Suprapubic skin (tissue), 4 donors: ENCODE results near the gene UBAP1L. TPM values are rescaled to one million over a fixed set of nuclear protein-coding genes. Genes with fewer than 3 reads are reported as not detected.
"Not testable (repeated sequence)": the region's sequence is repeated elsewhere in the genome, so short reads cannot be mapped to it uniquely, and the experiment has no call there.

Experiments used
- DNase-seq, 2 donors: peaks; one replicate each; pipeline ENCODE4 v3.0.0-alpha.2; 2019; ENCODE audit warnings: low spot score in 2 of 2
- H3K27ac ChIP-seq: fragments of 200-600 bp; sonication (generic); one replicate; pipeline ENCODE4 v1.5.1; 2019
- H3K27me3 ChIP-seq: fragments of 200-600 bp; sonication (generic); one replicate; pipeline ENCODE4 v1.5.1; 2019
- H3K36me3 ChIP-seq: fragments of 200-600 bp; sonication (generic); one replicate; pipeline ENCODE4 v1.5.1; 2019
- H3K4me1 ChIP-seq: fragments of 200-600 bp; sonication (generic); one replicate; pipeline ENCODE4 v1.5.1; 2019
- H3K4me3 ChIP-seq: fragments of 200-600 bp; sonication (generic); one replicate; pipeline ENCODE4 v1.5.1; 2019; ENCODE audit warnings: mild to moderate bottlenecking
- H3K9me3 ChIP-seq: fragments of 200-600 bp; sonication (generic); one replicate; pipeline ENCODE4 v1.5.1; 2019
- EP300 ChIP-seq: sonication (generic); formaldehyde crosslinking; IDR thresholded peaks from one replicate; pipeline ENCODE4 v1.6.1; 2017; ENCODE audit warnings: antibody characterized with exemption
- POLR2A ChIP-seq, 2 donors: fragments of 450-650 bp; IDR thresholded peaks; one replicate each; pipeline ENCODE4 v1.6.1; 2017; ENCODE audit warnings: antibody characterized with exemption in 2 of 2, mild to moderate bottlenecking in 2 of 2, moderate library complexity in 2 of 2
- POLR2AphosphoS5 ChIP-seq, 3 donors: sonication (generic); formaldehyde crosslinking; IDR thresholded peaks; one replicate each; pipeline ENCODE4 v1.6.1; 2017; ENCODE audit warnings: antibody characterized with exemption in 3 of 3
- WGBS: methylation state at CpG from one replicate; pipeline ENCODE4 v1.1.5; 2018; 5-methylcytosine and 5-hydroxymethylcytosine counted together
- total RNA-seq, 4 donors: library from RNA; depleted of rRNA; stranded (reverse); fragments of >200 nt; gene quantifications; one replicate each; pipeline ENCODE4 v1.1.0, GENCODE V29; 2016
- TF ChIP-seq, protein P1 (sequence below), 2 donors: fragments of 200-600 bp in 1 of 2; fragments of 450-650 bp in 1 of 2; sonication (generic) in 1 of 2; IDR thresholded peaks; one replicate each; pipeline ENCODE4 v1.5.1; 2016 to 2019; ENCODE audit warnings: antibody characterized with exemption in 2 of 2, mild to moderate bottlenecking in 1 of 2, moderate library complexity in 1 of 2

UBAP1L gene
- total RNA-seq, 4 donors from 2014 or later = 2.3 to 21.4 (median 5.6) TPM

- H3K9me3 ChIP-seq = no peaks in the 10 kb centered on the region
- no peak for DNase-seq
- H3K4me3 ChIP-seq = no peak overlapping the region
- H3K27ac ChIP-seq = no peak overlapping the region
- H3K36me3 ChIP-seq = peaks cover 31% of the 10 kb centered on the region
- no peaks in the 10 kb centered on the region for H3K27me3 ChIP-seq
- no peaks in the 10 kb centered on the region for H3K4me1 ChIP-seq
- TF ChIP-seq, protein P1, sequence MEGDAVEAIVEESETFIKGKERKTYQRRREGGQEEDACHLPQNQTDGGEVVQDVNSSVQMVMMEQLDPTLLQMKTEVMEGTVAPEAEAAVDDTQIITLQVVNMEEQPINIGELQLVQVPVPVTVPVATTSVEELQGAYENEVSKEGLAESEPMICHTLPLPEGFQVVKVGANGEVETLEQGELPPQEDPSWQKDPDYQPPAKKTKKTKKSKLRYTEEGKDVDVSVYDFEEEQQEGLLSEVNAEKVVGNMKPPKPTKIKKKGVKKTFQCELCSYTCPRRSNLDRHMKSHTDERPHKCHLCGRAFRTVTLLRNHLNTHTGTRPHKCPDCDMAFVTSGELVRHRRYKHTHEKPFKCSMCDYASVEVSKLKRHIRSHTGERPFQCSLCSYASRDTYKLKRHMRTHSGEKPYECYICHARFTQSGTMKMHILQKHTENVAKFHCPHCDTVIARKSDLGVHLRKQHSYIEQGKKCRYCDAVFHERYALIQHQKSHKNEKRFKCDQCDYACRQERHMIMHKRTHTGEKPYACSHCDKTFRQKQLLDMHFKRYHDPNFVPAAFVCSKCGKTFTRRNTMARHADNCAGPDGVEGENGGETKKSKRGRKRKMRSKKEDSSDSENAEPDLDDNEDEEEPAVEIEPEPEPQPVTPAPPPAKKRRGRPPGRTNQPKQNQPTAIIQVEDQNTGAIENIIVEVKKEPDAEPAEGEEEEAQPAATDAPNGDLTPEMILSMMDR (IDR thresholded peaks at IDR 0.05) = no peak
- no peak for TF ChIP-seq POLR2A (IDR thresholded peaks at IDR 0.05)
- no peak for TF ChIP-seq EP300
- 73% methylated on average over 4 of the region's 4 CpGs for WGBS
These were observed 31.4 kb upstream of the UBAP1L start for GRCh38 chr15:65146438-65146837.

GRCh38 chr15:65138631-65139030 lies 23.6 kb upstream of the UBAP1L start:
- not testable (repeated sequence) for H3K27me3 ChIP-seq, H3K36me3 ChIP-seq, H3K4me1 ChIP-seq, H3K9me3 ChIP-seq, H3K4me3 ChIP-seq, H3K27ac ChIP-seq, DNase-seq
- whole genome bisulfite sequencing = 89% methylated on average over 6 of the region's 6 CpGs

- H3K27ac ChIP-seq, H3K36me3 ChIP-seq, H3K9me3 ChIP-seq, H3K4me1 ChIP-seq, H3K4me3 ChIP-seq, H3K27me3 ChIP-seq, DNase-seq: not testable (repeated sequence)
- 96% methylated on average over 4 of the region's 4 CpGs for WGBS
These were observed 22.9 kb upstream of the UBAP1L start for GRCh38 chr15:65137893-65138292.

DNA sequence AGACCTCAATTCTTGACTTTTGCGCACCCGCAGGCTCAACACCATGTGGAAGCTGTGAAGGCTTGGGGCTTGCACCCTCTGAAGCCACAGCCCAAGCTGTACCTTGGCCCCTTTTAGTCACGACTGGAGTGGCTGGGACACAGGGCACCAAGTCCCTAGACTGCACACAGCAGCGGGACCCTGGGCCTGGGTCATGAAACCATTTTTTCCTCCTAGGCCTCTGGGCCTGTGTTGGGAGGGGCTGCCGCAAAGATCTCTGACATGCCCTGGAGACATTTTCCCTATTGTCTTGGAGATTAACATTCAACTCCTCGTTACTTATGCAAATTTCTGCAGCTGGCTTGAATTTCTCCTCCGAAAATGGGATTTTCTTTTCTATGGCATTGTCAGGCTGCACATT lies 22.1 kb upstream of the UBAP1L start:
- peaks cover 15% of the 10 kb centered on the region for H3K4me1 ChIP-seq
- not testable (repeated sequence) for H3K4me3 ChIP-seq, H3K9me3 ChIP-seq, DNase-seq, H3K27me3 ChIP-seq, H3K36me3 ChIP-seq, H3K27ac ChIP-seq
- WGBS = 95% methylated on average over 7 of the region's 7 CpGs

DNA sequence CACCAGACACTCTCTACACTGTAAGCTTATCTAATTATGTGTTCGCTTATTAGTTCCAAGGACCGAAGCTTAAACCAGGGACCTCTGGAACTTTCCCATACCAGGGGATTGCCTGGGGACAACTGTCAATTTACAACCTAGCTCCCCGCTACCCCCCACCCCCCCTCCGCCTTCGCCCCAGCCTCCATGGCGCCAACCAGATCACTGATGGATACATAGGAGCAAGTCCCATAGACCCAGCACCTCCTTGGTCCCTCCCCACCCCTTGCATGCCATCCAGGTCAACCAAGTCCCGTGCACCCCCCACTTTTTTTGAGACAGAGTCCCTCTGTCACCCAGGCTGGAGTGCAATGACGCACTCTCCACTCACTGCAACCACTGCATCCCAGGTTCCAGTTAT lies 19.5 kb upstream of the UBAP1L start:
- H3K36me3 ChIP-seq = peaks cover 9% of the 10 kb centered on the region
- H3K27me3 ChIP-seq = no peaks in the 10 kb centered on the region
- 92% methylated on average over 8 of the region's 8 CpGs for WGBS
- H3K9me3 ChIP-seq = no peaks in the 10 kb centered on the region
- no peak for DNase-seq
- no peak overlapping the region for H3K4me3 ChIP-seq
- TF ChIP-seq POLR2A (IDR thresholded peaks at IDR 0.05) = no peak
- no peak overlapping the region for H3K27ac ChIP-seq
- peaks cover 34% of the 10 kb centered on the region for H3K4me1 ChIP-seq

GRCh38 chr15:65133548-65134200 lies 18.7 kb upstream of the UBAP1L start, which contains the start of gene PDCD7:
Gene PDCD7, minus strand, starts transcription at chr15:65133808. Its CDS starts 27 bp downstream, at chr15:65133781.
- Histone ChIP-seq H3K36me3 (peaks cover 17% of the 10 kb centered on the region), H3K27me3 (no peaks in the 10 kb centered on the region), H3K4me1 (peaks cover 34% of the 10 kb centered on the region), H3K9me3 (no peaks in the 10 kb centered on the region), H3K27ac (peak within 1 kb of the TSS; percentile 93), H3K4me3 (peak within 1 kb of the TSS; percentile 97)
- 2% methylated on average over 23 of the region's 45 CpGs for WGBS
- TF ChIP-seq POLR2AphosphoS5 (IDR thresholded peaks at IDR 0.05) = peak; percentile 23 to 75 (median 41)
- TF ChIP-seq EP300 = no peak
- peak in 1 of 2 donors; percentile 64 for TF ChIP-seq POLR2A (IDR thresholded peaks at IDR 0.05)
- TF ChIP-seq, protein P1 (IDR thresholded peaks at IDR 0.05) = no peak
- DNase-seq = peak; percentile 85 to 90

DNA sequence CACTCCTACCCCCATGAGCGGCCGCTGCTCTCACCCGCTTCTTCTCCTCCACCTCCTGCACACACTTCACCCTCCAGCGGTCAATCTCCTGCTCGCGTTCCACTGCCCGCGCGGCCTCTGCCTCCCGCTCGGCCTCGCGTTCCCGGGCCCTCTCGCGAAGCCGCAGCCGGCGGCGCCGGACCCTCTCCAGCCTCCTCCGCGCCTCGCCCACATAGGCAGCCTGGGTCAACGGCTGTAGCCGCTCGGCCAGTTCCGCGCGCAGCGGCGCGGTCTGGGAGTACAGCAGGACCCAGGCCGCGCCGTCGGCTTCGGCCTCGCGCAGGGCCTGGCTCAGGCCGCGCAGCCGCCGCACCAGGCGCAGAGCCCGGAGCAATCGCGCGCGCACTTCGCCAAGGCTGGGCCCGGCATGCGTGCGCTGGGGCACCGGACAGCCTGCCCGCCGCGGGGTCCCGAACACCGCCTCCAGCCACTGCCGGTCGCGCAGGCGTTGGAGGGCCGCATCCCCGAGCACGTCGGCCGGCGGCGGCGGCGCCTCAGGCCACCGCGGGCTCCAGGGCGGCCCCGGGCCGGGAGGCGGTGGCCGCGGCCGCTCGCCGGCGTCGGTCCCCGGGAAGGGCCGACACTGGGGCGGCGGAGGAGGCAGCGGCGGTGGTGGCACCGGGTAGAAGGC lies 18.0 kb upstream of the UBAP1L start:
- WGBS = 0% methylated on average over 11 of the region's 93 CpGs
- H3K27me3 ChIP-seq = no peaks in the 10 kb centered on the region
- H3K4me1 ChIP-seq = peaks cover 34% of the 10 kb centered on the region
- peaks cover 24% of the 10 kb centered on the region for H3K36me3 ChIP-seq
- H3K9me3 ChIP-seq = no peaks in the 10 kb centered on the region
- peak overlapping the region; percentile 97 for H3K4me3 ChIP-seq
- H3K27ac ChIP-seq = peak overlapping the region; percentile 93
- DNase-seq = peak in 1 of 2 donors; percentile 62
- no peak for TF ChIP-seq EP300
- no peak for TF ChIP-seq POLR2A (IDR thresholded peaks at IDR 0.05)
- TF ChIP-seq, protein P1 (IDR thresholded peaks at IDR 0.05) = no peak
